ENCODE measurements around the gene PICK1.

The PICK1 gene

DNA sequence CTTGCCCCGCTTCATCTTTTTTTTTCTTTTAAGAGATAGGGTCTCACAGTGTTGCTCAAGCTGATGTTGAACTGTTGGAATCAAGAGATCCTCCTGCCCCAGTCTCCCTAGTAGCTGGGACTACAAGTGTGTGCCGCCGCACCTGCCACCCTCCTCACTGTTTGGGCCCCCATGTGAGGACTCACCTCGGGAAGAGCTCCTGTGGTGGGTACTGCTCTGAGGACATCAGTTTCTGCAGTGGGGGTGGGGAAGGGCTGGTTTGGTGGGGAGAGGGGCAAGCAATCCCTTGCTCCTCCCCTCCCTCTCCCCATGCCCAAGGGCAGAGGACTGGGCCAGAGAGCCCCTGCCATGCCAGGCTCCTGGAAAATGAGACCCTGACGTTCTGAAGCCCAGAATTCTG is 28.3 kb downstream of the PICK1 start:
- no peak overlapping the region for H2BK12ac ChIP-seq (ENCODE audit: low read length)
- no peak overlapping the region for H4K91ac ChIP-seq (ENCODE audit: low read depth, low read length)
- no peaks in the 10 kb centered on the region for H3K36me3 ChIP-seq (ENCODE audit: control insufficient read depth in 1 of 2, insufficient read depth in 2 of 2, low read length in 2 of 2)
- H3K4me3 ChIP-seq (ENCODE audit: low read depth, low read length) = no peak overlapping the region
- peaks cover 14 to 25% of the 10 kb centered on the region in 2 experiments for H3K4me1 ChIP-seq (ENCODE audit: control insufficient read depth in 1 of 2, insufficient read depth in 2 of 2, low read length in 2 of 2)
- no peak overlapping the region for H3K14ac ChIP-seq (ENCODE audit: low read length)
- no peak overlapping the region for H3K27ac ChIP-seq (ENCODE audit: low read depth, low read length)
- no peak overlapping the region for H4K12ac ChIP-seq (ENCODE audit: low read depth, low read length)
- no peak overlapping the region for H2BK120ac ChIP-seq (ENCODE audit: insufficient read depth, low read length, poor library complexity)
- H4K8ac ChIP-seq (ENCODE audit: low read depth, low read length) = no peak overlapping the region
- H2AFZ ChIP-seq (ENCODE audit: insufficient read depth, low read length, poor library complexity) = no peak overlapping the region
- no peak overlapping the region for H3K4ac ChIP-seq (ENCODE audit: low read depth, low read length)
- H3K18ac ChIP-seq (ENCODE audit: low read length) = no peak overlapping the region
- no peaks in the 10 kb centered on the region for H3K79me1 ChIP-seq (ENCODE audit: low read length)
- H3K23ac ChIP-seq (ENCODE audit: low read length) = no peak overlapping the region
- DNase-seq = no peak
- peaks cover 6% of the 10 kb centered on the region for H3K9me3 ChIP-seq (ENCODE audit: insufficient read depth, low read depth, low read length)
- H3K9ac ChIP-seq (ENCODE audit: low read length) = no peak overlapping the region
- no peak overlapping the region for H2BK5ac ChIP-seq (ENCODE audit: low read depth, low read length, poor library complexity)
- H3K79me2 ChIP-seq (ENCODE audit: control insufficient read depth, insufficient read depth, low read length, poor library complexity) = no peaks in the 10 kb centered on the region
- no peak overlapping the region for H2AK5ac ChIP-seq (ENCODE audit: low read length)
- H3K27me3 ChIP-seq (ENCODE audit: insufficient read depth, low read length) = peaks cover 11% of the 10 kb centered on the region
- no CpG with 5 or more reads among the region's 5 CpGs for WGBS (ENCODE audit: extremely low coverage, insufficient coverage, insufficient read length)
- no peak overlapping the region for H3K4me2 ChIP-seq (ENCODE audit: low read length)

DNA sequence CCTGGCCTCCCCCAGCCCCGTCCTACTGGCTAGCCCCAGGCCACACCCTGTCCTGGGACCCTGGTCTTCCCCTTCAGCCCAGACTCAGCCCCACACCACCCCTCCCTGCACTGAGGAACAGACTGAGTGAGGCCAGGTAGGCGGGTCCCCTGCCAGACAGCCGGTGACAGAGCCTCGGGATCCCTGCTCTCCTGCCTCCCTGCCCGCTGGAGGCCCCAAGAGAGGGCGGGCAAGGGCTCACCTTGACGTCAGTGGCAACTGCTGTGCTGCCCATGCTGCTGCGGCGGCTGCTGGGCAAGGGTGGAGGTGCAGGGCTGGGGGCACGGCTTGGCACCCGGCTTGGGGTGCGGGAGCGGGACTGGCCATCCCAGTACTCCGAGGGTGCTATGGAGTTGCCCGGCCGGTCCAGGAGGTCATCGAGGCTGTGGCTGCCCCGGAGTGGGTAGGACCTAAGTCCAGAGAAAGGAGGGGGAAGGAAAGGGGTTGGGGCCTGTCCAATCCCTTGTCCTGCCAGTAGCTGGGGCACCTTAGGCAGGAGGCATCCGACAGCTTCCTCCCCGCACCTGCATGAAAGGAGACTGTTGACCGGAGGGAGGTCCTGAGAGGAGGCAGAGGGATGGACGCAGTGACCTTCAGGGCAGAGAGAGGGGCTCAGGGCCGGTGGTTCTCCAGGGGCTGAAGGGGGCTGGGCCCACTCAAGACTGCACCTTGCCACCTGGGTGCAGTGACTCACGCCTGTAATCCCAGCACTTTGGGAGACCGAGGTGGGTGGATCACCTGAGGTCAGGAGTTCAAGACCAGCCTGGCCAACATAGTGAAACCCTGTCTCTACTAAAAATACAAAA is 29.0 kb downstream of the PICK1 start:
- Histone ChIP-seq H3K9me3 (ENCODE audit: insufficient read depth, low read depth, low read length) (peaks cover 4% of the 10 kb centered on the region), H3K9ac (ENCODE audit: low read length) (no peak overlapping the region)

DNA sequence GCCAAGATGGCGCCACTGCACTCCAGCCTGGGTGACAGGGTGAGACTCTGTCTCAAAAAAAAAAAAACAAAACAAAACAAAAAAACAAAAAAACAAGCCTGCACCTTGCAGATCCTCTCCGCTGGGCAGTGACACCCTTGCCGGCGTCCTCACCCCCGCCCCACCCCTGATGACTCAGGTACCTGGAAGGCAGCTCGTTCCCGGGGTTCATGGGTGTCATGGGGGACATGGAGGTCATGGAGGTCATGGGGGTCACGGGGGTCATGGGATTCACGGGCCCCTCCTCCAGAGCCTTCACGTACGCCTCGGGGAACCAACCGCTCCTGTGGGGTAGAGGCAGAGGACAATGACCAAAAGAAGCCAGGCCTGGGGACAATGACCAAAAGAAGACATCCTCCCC is 29.7 kb downstream of the PICK1 start:
- peaks cover 2% of the 10 kb centered on the region for H3K27me3 ChIP-seq (ENCODE audit: insufficient read depth, low read length)
- H2BK12ac ChIP-seq (ENCODE audit: low read length) = no peak overlapping the region
- no peaks in the 10 kb centered on the region for H3K79me1 ChIP-seq (ENCODE audit: low read length)
- no peak overlapping the region for H2BK5ac ChIP-seq (ENCODE audit: low read depth, low read length, poor library complexity)
- no peak overlapping the region for H2AFZ ChIP-seq (ENCODE audit: insufficient read depth, low read length, poor library complexity)
- no peak overlapping the region for H3K14ac ChIP-seq (ENCODE audit: low read length)
- no peak overlapping the region for H2BK120ac ChIP-seq (ENCODE audit: insufficient read depth, low read length, poor library complexity)
- no peaks in the 10 kb centered on the region for H3K36me3 ChIP-seq (ENCODE audit: control insufficient read depth in 1 of 2, insufficient read depth in 2 of 2, low read length in 2 of 2)
- DNase-seq = no peak
- H3K18ac ChIP-seq (ENCODE audit: low read length) = no peak overlapping the region
- no peak overlapping the region for H3K9ac ChIP-seq (ENCODE audit: low read length)
- no peak overlapping the region for H3K4ac ChIP-seq (ENCODE audit: low read depth, low read length)
- H3K4me2 ChIP-seq (ENCODE audit: low read length) = no peak overlapping the region
- peaks cover 6 to 14% of the 10 kb centered on the region in 2 experiments for H3K4me1 ChIP-seq (ENCODE audit: control insufficient read depth in 1 of 2, insufficient read depth in 2 of 2, low read length in 2 of 2)
- H3K4me3 ChIP-seq (ENCODE audit: low read depth, low read length) = no peak overlapping the region
- H4K91ac ChIP-seq (ENCODE audit: low read depth, low read length) = no peak overlapping the region
- H3K27ac ChIP-seq (ENCODE audit: low read depth, low read length) = no peak overlapping the region
- no peak overlapping the region for H4K8ac ChIP-seq (ENCODE audit: low read depth, low read length)
- peaks cover 4% of the 10 kb centered on the region for H3K9me3 ChIP-seq (ENCODE audit: insufficient read depth, low read depth, low read length)
- H4K12ac ChIP-seq (ENCODE audit: low read depth, low read length) = no peak overlapping the region
- no CpG with 5 or more reads among the region's 13 CpGs for WGBS (ENCODE audit: extremely low coverage, insufficient coverage, insufficient read length)
- H2AK5ac ChIP-seq (ENCODE audit: low read length) = no peak overlapping the region
- H3K23ac ChIP-seq (ENCODE audit: low read length) = no peak overlapping the region
- no peaks in the 10 kb centered on the region for H3K79me2 ChIP-seq (ENCODE audit: control insufficient read depth, insufficient read depth, low read length, poor library complexity)

More for the DNA sequence above, 29.0 kb downstream of the PICK1 start:
- no peak overlapping the region for H4K8ac ChIP-seq (ENCODE audit: low read depth, low read length)
- H3K27ac ChIP-seq (ENCODE audit: low read depth, low read length) = no peak overlapping the region
- DNase-seq = no peak
- no peak overlapping the region for H3K4me2 ChIP-seq (ENCODE audit: low read length)
- no peak overlapping the region for H4K12ac ChIP-seq (ENCODE audit: low read depth, low read length)
- peaks cover 7% of the 10 kb centered on the region for H3K27me3 ChIP-seq (ENCODE audit: insufficient read depth, low read length)
- no peak overlapping the region for H3K23ac ChIP-seq (ENCODE audit: low read length)
- H4K91ac ChIP-seq (ENCODE audit: low read depth, low read length) = no peak overlapping the region
- H3K79me2 ChIP-seq (ENCODE audit: control insufficient read depth, insufficient read depth, low read length, poor library complexity) = no peaks in the 10 kb centered on the region
- H3K4ac ChIP-seq (ENCODE audit: low read depth, low read length) = no peak overlapping the region
- H3K14ac ChIP-seq (ENCODE audit: low read length) = no peak overlapping the region
- no peak overlapping the region for H2AFZ ChIP-seq (ENCODE audit: insufficient read depth, low read length, poor library complexity)
- H3K79me1 ChIP-seq (ENCODE audit: low read length) = no peaks in the 10 kb centered on the region
- H3K18ac ChIP-seq (ENCODE audit: low read length) = no peak overlapping the region
- no CpG with 5 or more reads among the region's 25 CpGs for WGBS (ENCODE audit: extremely low coverage, insufficient coverage, insufficient read length)
- H3K4me3 ChIP-seq (ENCODE audit: low read depth, low read length) = no peak overlapping the region
- H2BK120ac ChIP-seq (ENCODE audit: insufficient read depth, low read length, poor library complexity) = no peak overlapping the region
- H3K4me1 ChIP-seq (ENCODE audit: control insufficient read depth in 1 of 2, insufficient read depth in 2 of 2, low read length in 2 of 2) = peaks cover 11 to 20% of the 10 kb centered on the region in 2 experiments
- no peaks in the 10 kb centered on the region for H3K36me3 ChIP-seq (ENCODE audit: control insufficient read depth in 1 of 2, insufficient read depth in 2 of 2, low read length in 2 of 2)
- no peak overlapping the region for H2BK5ac ChIP-seq (ENCODE audit: low read depth, low read length, poor library complexity)
- no peak overlapping the region for H2BK12ac ChIP-seq (ENCODE audit: low read length)
- no peak overlapping the region for H2AK5ac ChIP-seq (ENCODE audit: low read length)

DNA sequence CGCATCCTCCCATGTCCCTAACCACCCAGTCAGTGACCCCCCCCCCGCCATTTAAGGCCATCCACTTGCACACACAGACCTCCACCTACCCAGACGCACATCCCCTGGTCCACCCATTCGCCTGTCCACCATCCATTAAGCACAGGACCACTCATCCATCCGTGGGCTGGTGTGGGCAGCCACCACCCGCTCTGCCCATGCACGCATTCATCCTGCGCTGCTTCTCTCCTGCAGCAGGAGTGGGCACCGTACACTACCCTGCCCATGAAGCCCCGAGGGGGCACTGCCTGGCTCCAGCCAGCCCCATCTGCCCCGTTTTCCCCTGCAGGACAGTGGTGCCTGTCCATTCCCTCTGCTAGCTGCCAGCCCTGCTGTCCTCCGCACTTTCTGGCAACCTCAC is 30.7 kb downstream of the PICK1 start:
- Histone ChIP-seq H4K12ac (ENCODE audit: low read depth, low read length) (no peak overlapping the region), H4K8ac (ENCODE audit: low read depth, low read length) (no peak overlapping the region), H3K18ac (ENCODE audit: low read length) (no peak overlapping the region), H3K14ac (ENCODE audit: low read length) (no peak overlapping the region), H3K79me2 (ENCODE audit: control insufficient read depth, insufficient read depth, low read length, poor library complexity) (no peaks in the 10 kb centered on the region), H3K9me3 (ENCODE audit: insufficient read depth, low read depth, low read length) (peaks cover 4% of the 10 kb centered on the region), H3K23ac (ENCODE audit: low read length) (no peak overlapping the region), H3K9ac (ENCODE audit: low read length) (no peak overlapping the region), H3K36me3 (ENCODE audit: control insufficient read depth in 1 of 2, insufficient read depth in 2 of 2, low read length in 2 of 2) (no peaks in the 10 kb centered on the region), H3K4me1 (ENCODE audit: control insufficient read depth in 1 of 2, insufficient read depth in 2 of 2, low read length in 2 of 2) (peaks cover 4 to 13% of the 10 kb centered on the region in 2 experiments), H3K27me3 (ENCODE audit: insufficient read depth, low read length) (no peaks in the 10 kb centered on the region), H2BK120ac (ENCODE audit: insufficient read depth, low read length, poor library complexity) (no peak overlapping the region), H3K79me1 (ENCODE audit: low read length) (no peaks in the 10 kb centered on the region), H2AFZ (ENCODE audit: insufficient read depth, low read length, poor library complexity) (no peak overlapping the region), H3K4ac (ENCODE audit: low read depth, low read length) (no peak overlapping the region), H2BK12ac (ENCODE audit: low read length) (no peak overlapping the region), H2BK5ac (ENCODE audit: low read depth, low read length, poor library complexity) (no peak overlapping the region), H2AK5ac (ENCODE audit: low read length) (no peak overlapping the region), H3K4me2 (ENCODE audit: low read length) (no peak overlapping the region), H4K91ac (ENCODE audit: low read depth, low read length) (no peak overlapping the region), H3K27ac (ENCODE audit: low read depth, low read length) (no peak overlapping the region), H3K4me3 (ENCODE audit: low read depth, low read length) (peak overlapping the region; percentile 11)
- WGBS (ENCODE audit: extremely low coverage, insufficient coverage, insufficient read length) = no CpG with 5 or more reads among the region's 12 CpGs
- no peak for DNase-seq
